GM19099 (cell line): ENCODE measurements around the gene MRPL20.

Source experiments
- POLR2A ChIP-seq: IDR thresholded peaks from 3 replicates; pipeline ENCODE4 v1.6.1; 2011; ENCODE audit warnings: low read depth; ENCODE audit not compliant: insufficient read length; ENCODE audit errors: extremely low read depth

Gene MRPL20

GRCh38 chr1:1429671-1430073, 22.6 kb upstream of the MRPL20 start:
- no peak for TF ChIP-seq POLR2A

- no peak for TF ChIP-seq POLR2A
Observed at GRCh38 chr1:1428174-1428573, 21.1 kb upstream of the MRPL20 start.

- TF ChIP-seq POLR2A, result no peak
Observed at GRCh38 chr1:1427820-1428148, 20.7 kb upstream of the MRPL20 start.

GRCh38 chr1:1427106-1427819, 20.2 kb upstream of the MRPL20 start:
- no peak for TF ChIP-seq POLR2A

GRCh38 chr1:1426496-1427105, 19.5 kb upstream of the MRPL20 start:
- no peak for TF ChIP-seq POLR2A

- no peak for TF ChIP-seq POLR2A
Observed at GRCh38 chr1:1425753-1426495, 18.8 kb upstream of the MRPL20 start.

- TF ChIP-seq POLR2A, result no peak
Observed at GRCh38 chr1:1425426-1425752, 18.3 kb upstream of the MRPL20 start.

- no peak for TF ChIP-seq POLR2A
Observed at GRCh38 chr1:1424707-1425106, 17.6 kb upstream of the MRPL20 start.

GRCh38 chr1:1423245-1423597, 16.1 kb upstream of the MRPL20 start:
- TF ChIP-seq POLR2A, result no peak

GRCh38 chr1:1422465-1423244, 15.6 kb upstream of the MRPL20 start:
- TF ChIP-seq POLR2A, result no peak

- TF ChIP-seq POLR2A, result no peak
Observed at GRCh38 chr1:1421907-1422464, 14.9 kb upstream of the MRPL20 start.

GRCh38 chr1:1421147-1421906, 14.2 kb upstream of the MRPL20 start, which contains the start of gene ANKRD65:
Gene ANKRD65, minus strand, starts transcription at chr1:1421276. Its CDS starts 271 bp downstream, at chr1:1421005.
- no peak for TF ChIP-seq POLR2A

- TF ChIP-seq POLR2A, result no peak
Observed at GRCh38 chr1:1420654-1421141, 13.6 kb upstream of the MRPL20 start.
